Endometrial microvascular endothelial cells (primary cell): ENCODE measurements around the gene EIF2D. TPM values are rescaled to one million over a fixed set of nuclear protein-coding genes. Genes with fewer than 3 reads are reported as not detected.
"Not testable (repeated sequence)": the region's sequence is repeated elsewhere in the genome, so short reads cannot be mapped to it uniquely, and the experiment has no call there.

Source experiments
- in situ Hi-C: cut with HindIII; loops from 2 replicates; pipeline ENCODE4 v1.10.0; 2017; ENCODE audit warnings: low sequenced_read_pairs, low pct_unique_long_range_greater_than_20kb; ENCODE audit errors: inconsistent ontology term
- total RNA-seq: library from RNA; depleted of rRNA; stranded (reverse); fragments of >200 nt; gene quantifications from one replicate; pipeline ENCODE4 v1.2.3, GENCODE V29; 2015; ENCODE audit errors: inconsistent ontology term

Gene EIF2D
- total RNA-seq, 1 donor from 2014 or later, result 63.6 TPM

- in situ Hi-C loops, result no loop called here
Measured at GRCh38 chr1:206637605-206638004, 25.3 kb upstream of the EIF2D start.

DNA sequence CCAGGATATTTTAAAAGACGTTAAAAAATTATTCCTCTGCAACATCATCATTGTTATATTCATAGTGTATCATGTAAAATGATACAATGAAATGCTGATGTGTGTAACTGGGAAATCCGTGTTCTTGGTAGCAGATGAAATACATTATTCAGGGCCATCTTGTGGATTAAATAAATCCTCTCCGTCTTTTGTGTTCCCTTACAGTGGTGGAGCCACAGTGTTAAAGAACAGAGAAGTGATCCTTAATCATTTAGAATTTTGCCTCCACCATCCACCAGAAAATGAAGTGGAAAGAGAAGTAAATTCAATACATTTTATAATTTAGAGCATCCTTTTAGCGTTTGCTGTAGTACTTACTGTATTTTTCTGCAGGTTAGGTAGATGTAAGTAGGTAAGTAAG lies 24.4 kb upstream of the EIF2D start:
- in situ Hi-C loops, result no loop called here

DNA sequence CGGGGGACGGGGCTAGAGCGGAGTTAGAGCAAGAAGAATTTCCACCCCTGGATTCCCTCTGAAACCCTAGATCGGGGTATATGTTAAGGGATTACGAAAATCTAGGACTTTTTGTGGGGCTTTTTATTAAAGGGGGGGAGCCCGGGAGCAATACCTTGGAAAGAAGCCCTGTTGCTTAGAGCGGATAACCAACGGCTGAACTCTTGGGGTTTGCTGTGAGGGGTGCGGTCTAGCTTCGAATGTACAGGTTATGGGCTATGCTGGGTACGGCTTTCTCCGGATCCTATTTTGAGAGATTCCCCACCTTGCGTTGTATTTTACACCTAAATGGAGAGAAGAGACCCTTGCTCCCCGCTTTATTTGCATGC lies 23.7 kb upstream of the EIF2D start:
- in situ Hi-C loops, result no loop called here

DNA sequence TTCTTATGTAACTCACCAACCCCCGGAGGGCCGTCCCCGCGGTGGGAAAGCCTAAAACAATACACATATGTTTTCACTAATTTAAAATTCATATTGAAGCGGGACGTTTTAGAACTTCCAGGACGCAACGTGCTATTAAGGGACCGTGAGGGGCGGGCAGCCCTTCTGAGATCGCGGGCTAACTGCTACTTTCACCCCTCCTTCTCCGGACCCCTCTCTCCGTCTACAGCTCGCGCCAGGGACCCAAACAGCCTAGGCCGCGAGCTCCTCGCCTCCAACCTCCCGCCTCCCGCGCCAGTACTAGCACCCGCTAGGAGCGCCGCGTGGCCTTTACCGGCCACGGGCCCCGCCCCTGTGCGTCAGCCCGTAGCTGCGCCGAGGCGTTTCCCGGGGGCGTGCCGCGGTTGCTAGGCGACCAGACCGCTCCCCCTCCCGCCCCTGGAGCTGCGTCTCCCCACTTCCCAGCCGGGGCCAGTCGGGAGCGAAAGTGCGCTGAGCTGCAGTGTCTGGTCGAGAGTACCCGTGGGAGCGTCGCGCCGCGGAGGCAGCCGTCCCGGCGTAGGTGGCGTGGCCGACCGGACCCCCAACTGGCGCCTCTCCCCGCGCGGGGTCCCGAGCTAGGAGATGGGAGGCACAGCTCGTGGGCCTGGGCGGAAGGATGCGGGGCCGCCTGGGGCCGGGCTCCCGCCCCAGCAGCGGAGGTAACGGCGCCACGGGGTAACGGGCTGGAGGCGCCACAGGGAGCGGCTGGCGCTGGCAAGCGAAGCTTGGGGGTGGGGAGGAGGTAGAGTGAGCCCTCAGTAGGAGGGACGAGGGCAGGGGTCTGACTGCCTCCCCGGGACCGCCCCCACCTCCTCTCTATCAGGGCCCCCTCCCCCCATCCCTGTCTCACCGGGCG lies 23.1 kb upstream of the EIF2D start, which contains the start of gene DYRK3:
Gene DYRK3, plus strand, starts transcription at position 457 of the 898 bp plus-strand sequence. Its CDS starts 168 bp downstream, at position 625.
- in situ Hi-C loops, result no loop called here

GRCh38 chr1:206634365-206635079 lies 22.3 kb upstream of the EIF2D start:
- in situ Hi-C loops, result no loop called here

DNA sequence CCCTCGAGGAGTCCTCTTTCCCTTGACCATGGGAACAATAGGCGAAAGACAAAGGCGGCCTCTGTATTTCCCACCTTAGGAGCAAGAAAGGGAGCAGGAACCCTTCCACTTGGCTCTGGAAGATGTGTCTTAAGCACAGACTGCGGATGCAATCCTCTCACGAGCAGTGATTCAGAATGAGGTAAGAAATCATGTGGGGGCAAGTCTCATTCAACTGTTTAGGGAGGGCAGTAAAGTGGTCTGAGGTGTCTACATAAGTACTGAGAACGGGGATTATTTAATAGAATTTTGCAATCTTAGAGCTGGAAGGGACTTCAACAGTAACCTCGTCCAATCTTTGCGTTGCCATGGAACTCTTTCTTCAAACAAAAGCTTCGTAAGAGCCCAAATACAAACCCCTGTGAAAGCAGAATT lies 21.4 kb upstream of the EIF2D start:
- in situ Hi-C loops, result no loop called here

DNA sequence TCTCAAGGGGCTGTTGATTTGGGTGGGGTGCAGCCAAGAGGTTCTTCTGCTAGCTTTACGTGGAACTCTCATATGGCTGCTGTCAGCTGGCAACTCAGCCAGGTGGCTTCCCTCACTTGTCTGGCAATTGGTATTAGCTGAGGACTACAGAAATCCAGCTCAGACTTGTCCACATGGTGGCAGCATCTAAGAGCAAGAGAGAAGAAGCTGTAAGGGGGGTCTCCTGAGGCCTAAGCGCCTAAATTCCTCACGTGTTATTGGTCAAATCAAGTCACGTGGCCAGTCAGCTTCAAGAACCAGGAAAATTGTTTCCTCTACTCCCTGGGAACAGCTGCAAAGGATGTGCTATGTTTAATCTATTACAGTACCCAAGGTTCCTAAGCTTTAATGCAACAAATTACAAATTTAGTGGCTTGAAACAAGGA lies 18.8 kb upstream of the EIF2D start:
- in situ Hi-C loops, result no loop called here

DNA sequence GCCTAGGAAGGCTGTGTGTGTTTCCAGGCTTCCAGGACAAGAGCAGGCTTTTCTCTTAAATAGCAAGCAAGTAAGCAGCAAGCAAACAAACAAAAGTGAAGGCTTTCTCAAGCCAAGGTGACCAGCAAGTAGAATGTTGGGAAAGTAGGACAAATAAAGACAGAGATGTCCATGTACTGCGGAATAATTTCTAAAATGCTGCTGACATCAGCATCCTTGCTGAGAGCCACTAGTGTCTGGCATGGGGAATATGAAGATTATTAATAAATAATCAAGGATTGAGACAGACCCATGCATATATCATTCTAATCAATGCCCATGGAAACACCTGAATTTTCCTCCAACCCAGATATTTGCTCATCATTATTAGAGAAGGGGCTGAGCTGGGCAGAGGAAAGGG lies 16.7 kb upstream of the EIF2D start:
- in situ Hi-C loops, result no loop called here

- in situ Hi-C loops, result not testable (repeated sequence)
Measured at GRCh38 chr1:206626396-206626795, 14.1 kb upstream of the EIF2D start.

DNA sequence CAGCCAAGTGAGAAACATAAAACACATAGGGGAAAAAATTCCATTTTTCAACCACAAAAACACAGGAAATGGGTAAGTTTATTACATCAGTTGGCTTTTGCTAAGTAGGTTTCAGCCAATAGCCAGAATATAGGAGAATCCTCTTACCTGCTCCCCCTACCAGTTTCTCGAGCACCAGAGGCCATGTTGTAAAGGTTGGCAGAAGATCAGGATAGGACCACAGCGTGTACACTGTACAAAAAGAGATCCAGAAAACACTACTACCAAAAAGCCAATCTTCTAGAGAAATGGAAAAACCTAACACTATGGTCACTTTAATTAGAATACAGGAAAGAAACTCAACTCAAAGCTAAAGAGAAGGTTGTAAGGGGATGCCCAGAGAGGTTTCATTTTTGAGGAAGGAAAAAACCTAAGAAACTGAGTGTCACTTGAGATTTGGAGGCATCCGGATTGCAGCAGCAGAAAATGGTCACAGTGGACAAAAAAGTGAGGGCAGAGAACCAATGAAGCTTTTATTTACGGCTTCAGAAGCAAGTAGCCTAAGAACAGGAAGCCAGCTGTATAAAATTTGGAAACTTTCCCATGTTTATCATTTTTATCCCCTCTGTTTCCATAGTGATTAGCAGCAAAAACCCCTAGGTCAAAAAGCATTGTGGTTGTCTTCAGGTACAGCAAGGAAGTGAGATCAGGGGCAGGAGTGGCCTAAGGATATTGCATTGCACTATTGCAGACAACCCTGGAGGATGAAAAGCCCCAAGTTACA lies 2.9 kb downstream of the EIF2D start:
- in situ Hi-C loops, result no loop called here

DNA sequence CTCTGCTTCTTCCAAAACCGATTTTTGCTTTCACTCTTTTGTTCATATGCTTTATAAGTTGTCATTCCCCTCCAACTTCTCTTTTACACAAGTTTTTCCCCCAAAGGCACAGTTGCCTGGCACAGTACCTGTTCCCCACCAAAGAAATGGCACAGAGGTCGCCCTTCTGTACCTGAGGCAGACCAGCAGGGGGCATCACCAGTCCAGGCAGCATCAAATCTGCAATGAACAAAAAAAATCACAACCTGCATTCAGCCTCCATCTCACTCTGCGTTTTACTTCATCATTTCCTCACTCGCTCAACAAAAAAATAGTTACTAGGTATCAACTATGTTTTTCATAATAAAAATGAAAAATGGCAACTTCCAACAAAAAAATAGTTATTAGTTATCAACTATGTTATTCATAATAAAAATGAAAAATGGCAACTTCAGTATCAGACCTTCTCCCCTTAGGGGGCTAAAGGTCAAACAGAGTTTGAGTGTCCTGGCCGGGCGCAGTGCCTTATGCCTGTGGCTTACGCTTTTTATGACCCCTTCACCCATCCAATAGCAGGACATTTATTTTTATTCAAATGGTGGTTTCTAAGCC lies 4.1 kb downstream of the EIF2D start:
- in situ Hi-C loops, result no loop called here

DNA sequence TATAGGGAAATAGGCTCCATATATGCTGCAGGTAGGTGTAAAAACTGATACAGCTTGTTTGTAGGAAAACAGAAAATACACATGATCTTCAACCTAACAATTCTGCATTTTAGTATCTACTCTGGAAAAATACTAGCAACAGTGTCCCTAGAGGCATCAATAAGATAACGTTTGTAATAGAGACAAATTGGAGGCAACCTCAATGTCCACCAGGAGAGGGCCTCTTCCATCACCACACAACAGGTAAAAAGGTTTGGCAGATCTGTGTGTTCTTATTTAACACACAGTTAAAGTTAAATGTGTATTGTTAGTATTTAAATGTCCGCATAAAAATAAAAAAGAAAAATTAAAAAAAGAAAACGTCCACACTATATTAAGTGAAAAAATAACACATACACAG lies 5.4 kb downstream of the EIF2D start:
- in situ Hi-C loops, result no loop called here

DNA sequence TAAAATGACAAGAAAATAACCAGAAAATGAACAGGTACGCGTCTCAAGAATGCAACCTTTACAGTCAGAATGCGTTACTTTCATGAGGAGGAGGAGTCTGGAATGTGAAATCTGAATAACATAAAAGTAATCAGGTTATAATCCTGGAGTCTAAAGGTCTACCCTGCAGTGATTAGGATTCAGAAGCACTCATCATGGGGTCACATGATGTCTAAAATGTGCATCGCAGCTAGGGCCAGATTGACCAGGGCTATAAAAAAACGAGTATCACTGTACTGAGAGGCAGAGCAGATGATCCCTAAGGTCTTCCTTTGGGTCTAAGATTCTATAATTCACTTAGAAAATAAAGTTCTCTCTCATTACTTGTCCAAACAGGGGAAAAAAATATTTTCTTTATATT lies 7.4 kb downstream of the EIF2D start:
- in situ Hi-C loops, result no loop called here

DNA sequence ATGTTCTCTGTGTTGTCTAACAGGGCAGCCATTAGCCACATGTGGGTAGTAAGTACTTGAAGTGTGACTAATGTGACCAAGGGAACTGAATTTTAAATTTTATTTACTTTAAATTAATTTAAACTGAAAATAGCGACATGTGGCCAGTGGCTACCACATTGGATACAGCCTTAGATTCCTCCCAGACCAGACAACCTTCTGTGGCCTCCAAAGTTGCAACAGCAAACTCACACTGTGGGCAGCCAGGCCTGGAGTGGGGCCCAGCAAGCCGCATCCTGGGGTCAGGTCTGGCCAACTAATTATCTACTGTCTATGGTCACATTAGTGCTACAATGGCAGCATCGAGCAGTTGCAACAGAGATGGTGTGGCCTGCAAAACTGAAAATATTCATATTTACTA lies 11.7 kb downstream of the EIF2D start:
- in situ Hi-C loops, result no loop called here

- in situ Hi-C loops, result no loop called here
Measured at GRCh38 chr1:206596319-206596666, 16.0 kb downstream of the EIF2D start.

DNA sequence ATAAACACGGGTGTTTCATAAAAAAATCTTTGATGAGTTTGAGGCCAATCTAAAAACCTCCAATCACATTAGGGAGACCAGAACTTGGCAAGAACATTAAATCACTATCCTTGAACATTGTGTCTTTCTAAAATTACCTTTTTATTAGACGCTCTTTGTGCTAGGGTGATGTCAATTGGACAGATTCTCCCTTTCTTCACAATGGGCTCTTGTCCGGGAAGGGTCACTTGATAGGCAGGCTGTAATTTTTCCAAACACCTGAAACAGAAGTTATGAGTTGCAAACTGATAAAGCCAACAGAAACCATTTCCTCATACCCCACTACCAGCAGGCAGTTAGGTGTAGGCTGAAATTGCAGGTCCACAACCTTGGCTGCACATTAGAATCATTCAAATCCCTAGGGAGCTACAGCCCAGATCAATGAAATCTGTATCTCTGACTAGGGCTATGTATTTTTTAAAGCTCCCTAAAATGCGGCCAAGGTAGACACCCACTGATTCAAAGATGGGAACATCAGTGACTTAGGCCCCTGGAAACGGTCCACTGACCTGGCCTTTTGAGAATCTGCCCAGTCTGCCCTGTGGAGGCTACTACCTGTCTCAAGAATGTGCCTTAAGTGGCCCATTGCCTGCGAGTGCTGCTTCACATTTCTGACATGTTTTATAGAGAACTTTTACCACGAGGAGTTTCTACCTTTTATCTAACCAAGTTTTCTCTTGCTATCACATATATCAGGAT lies 16.5 kb downstream of the EIF2D start:
- in situ Hi-C loops, result no loop called here

DNA sequence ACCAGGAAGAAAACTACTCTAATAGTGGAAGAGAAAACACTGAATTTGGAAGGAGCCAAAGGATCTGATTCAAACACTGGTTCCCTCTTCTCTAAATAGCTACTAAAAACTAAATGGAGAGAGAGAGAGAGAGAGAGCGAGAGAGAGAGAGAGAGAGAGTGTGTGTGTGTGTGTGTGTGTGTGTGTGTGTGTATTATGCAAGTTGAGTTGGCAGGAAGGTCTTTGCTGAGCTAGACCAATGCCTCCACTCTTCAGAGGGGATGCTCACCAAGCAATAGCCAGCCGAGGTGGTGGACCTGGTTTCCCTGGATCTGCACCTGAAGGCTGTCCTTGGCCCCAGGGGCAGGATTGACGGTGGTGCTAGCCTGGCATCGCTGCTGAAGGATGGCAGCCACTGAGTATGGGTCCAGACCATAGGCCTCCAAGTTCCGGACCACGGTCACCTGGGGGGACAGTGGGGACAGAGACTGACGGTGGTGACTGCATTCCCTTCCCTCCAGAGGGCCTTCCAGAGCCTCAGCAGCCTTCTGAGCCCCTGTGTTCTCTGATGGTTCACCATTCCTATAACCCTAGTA lies 18.8 kb downstream of the EIF2D start:
- in situ Hi-C loops, result no loop called here

- in situ Hi-C loops, result no loop called here
Measured at GRCh38 chr1:206591696-206592095, 20.6 kb downstream of the EIF2D start.
